ENCODE measurements around the gene LSG1.

LSG1 gene

GRCh38 chr3:194682694-194683310 lies 10.8 kb upstream of the LSG1 start:
- peak; percentile 96 for TF ChIP-seq CTCF (conservative IDR thresholded peaks at IDR 0.05; ENCODE audit: low read length)
- H3K4me3 ChIP-seq (ENCODE audit: low read length), result no peak overlapping the region
- peak; percentile 84 for DNase-seq (ENCODE audit: low read depth)

- H3K4me3 ChIP-seq (ENCODE audit: low read length), result no peak overlapping the region
- no peak for TF ChIP-seq CTCF (conservative IDR thresholded peaks at IDR 0.05; ENCODE audit: low read length)
- no peak for DNase-seq (ENCODE audit: low read depth)
These were observed 10.2 kb upstream of the LSG1 start for GRCh38 chr3:194682189-194682693.

GRCh38 chr3:194680888-194681615 lies 9.1 kb upstream of the LSG1 start:
- no peak for DNase-seq (ENCODE audit: low read depth)
- no peak for TF ChIP-seq CTCF (conservative IDR thresholded peaks at IDR 0.05; ENCODE audit: low read length)
- no peak overlapping the region for H3K4me3 ChIP-seq (ENCODE audit: low read length)

- no peak overlapping the region for H3K4me3 ChIP-seq (ENCODE audit: low read length)
- no peak for TF ChIP-seq CTCF (conservative IDR thresholded peaks at IDR 0.05; ENCODE audit: low read length)
- no peak for DNase-seq (ENCODE audit: low read depth)
These were observed 4.5 kb upstream of the LSG1 start for GRCh38 chr3:194676471-194676870.

DNA sequence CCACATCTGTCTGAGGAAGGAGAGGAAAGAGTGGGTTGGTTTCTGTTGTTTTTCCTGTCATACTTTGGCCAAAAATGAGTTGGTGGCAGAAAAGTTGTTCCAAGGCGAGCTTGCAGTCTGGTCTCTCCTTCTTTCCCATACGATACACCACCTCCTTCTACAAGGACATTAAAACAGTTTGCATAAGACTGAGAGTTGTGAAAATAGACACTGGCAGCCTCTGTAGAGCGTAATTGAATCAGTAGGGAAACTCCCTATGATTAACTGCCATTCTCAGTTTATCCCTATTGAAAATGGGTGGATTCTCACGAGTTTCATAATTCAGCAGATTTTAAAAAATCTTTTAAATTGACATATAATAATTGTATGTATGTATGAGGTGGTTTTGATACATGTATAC lies 3.7 kb upstream of the LSG1 start:
- no peak for TF ChIP-seq CTCF (conservative IDR thresholded peaks at IDR 0.05; ENCODE audit: low read length)
- no peak for DNase-seq (ENCODE audit: low read depth)
- H3K4me3 ChIP-seq (ENCODE audit: low read length), result no peak overlapping the region

GRCh38 chr3:194675081-194675640 lies 3.2 kb upstream of the LSG1 start:
- no peak for DNase-seq (ENCODE audit: low read depth)
- H3K4me3 ChIP-seq (ENCODE audit: low read length), result no peak overlapping the region
- no peak for TF ChIP-seq CTCF (conservative IDR thresholded peaks at IDR 0.05; ENCODE audit: low read length)

DNA sequence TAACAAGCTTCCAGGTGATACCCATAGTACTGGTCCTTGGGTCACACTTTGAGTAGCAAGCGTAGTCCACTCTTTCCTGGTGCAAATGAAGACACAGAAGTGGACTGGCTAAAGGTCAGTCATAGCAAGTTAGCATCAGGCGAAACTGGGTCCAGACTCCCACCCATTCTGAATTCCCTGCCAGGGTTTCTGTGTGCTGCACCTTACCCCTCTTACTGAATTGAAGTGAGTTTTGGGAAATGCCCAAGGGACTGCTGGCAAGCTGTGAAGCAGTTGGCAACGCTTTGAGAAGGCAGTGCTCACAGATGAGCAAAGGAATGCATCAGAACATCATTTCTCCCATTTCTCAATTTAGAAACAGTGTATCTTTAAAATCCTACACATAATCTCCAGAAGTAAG lies 1.8 kb upstream of the LSG1 start:
- no peak for TF ChIP-seq CTCF (conservative IDR thresholded peaks at IDR 0.05; ENCODE audit: low read length)
- no peak overlapping the region for H3K4me3 ChIP-seq (ENCODE audit: low read length)
- no peak for DNase-seq (ENCODE audit: low read depth)

Measured in AG10803 (cell line).